GM23338 (cell line): Measurements from ENCODE around the gene MTX3. TPM values are rescaled to one million over a fixed set of nuclear protein-coding genes. Genes with fewer than 3 reads are reported as not detected.
A peak's percentile ranks its signal among the peaks of the same experiment; 100 is the strongest.

Source experiments
- ATAC-seq: fragments of 200-7000 bp; cut with Tn5 transposase; 3 replicates; pipeline ENCODE4 v1.9.1; 2020
- DNase-seq: peaks from one replicate; pipeline ENCODE4 v3.0.0-alpha.2; 2015; ENCODE audit warnings: low spot score
- H2AFZ ChIP-seq: fragments of 200-600 bp; sonication (generic); 2 replicates; pipeline ENCODE4 v1.8.0; 2016; ENCODE audit warnings: antibody characterized with exemption, mild to moderate bottlenecking, moderate library complexity
- H3F3A ChIP-seq: fragments of 200-600 bp; sonication (generic); replicated peaks from 2 replicates; pipeline ENCODE4 v1.8.0; 2017; ENCODE audit warnings: antibody characterized with exemption, mixed run types, low read depth
- H3K27ac ChIP-seq: fragments of 200-600 bp; sonication (generic); 2 replicates; pipeline ENCODE4 v1.6.1; 2016; ENCODE audit warnings: low read depth
- H3K27me3 ChIP-seq: fragments of 200-600 bp; sonication (generic); 2 replicates; pipeline ENCODE4 v1.8.0; 2016; ENCODE audit warnings: mild to moderate bottlenecking, mixed run types, moderate library complexity; ENCODE audit not compliant: insufficient read depth
- H3K36me3 ChIP-seq: fragments of 200-600 bp; sonication (generic); 2 replicates; pipeline ENCODE4 v1.8.0; 2016; ENCODE audit warnings: mild to moderate bottlenecking; ENCODE audit not compliant: insufficient read depth
- H3K4me1 ChIP-seq: fragments of 200-600 bp; sonication (generic); 2 replicates; pipeline ENCODE4 v1.8.0; 2016; ENCODE audit warnings: mild to moderate bottlenecking, moderate library complexity; ENCODE audit not compliant: insufficient read depth
- H3K4me2 ChIP-seq: fragments of 200-600 bp; sonication (generic); 2 replicates; pipeline ENCODE4 v1.7.1; 2017; ENCODE audit warnings: mixed run types
- H3K4me3 ChIP-seq: fragments of 200-600 bp; sonication (generic); 2 replicates; pipeline ENCODE4 v1.6.1; 2016; ENCODE audit warnings: mixed run types
- H3K79me2 ChIP-seq: fragments of 200-600 bp; sonication (generic); replicated peaks from 2 replicates; pipeline ENCODE4 v1.8.0; 2017; ENCODE audit warnings: mild to moderate bottlenecking; ENCODE audit not compliant: insufficient read depth
- H3K9me2 ChIP-seq: fragments of 200-600 bp; sonication (generic); 2 replicates; pipeline ENCODE4 v1.8.0; 2017; ENCODE audit not compliant: insufficient read depth
- H4K20me1 ChIP-seq: fragments of 200-600 bp; sonication (generic); replicated peaks from 2 replicates; pipeline ENCODE4 v1.8.0; 2017; ENCODE audit warnings: mild to moderate bottlenecking; ENCODE audit not compliant: insufficient read depth
- H3K27ac Mint-ChIP-seq: 2 replicates; pipeline ENCODE4 v1.8.0; 2020; ENCODE audit warnings: inconsistent platforms, mild to moderate bottlenecking, moderate library complexity, mixed read lengths
- H3K27me3 Mint-ChIP-seq: 3 replicates; pipeline ENCODE4 v1.8.0; 2022; ENCODE audit warnings: low read depth, mild to moderate bottlenecking, moderate library complexity, mixed read lengths, inconsistent platforms; ENCODE audit not compliant: insufficient read depth, poor library complexity
- H3K36me3 Mint-ChIP-seq: 3 replicates; pipeline ENCODE4 v1.8.0; 2021; ENCODE audit warnings: low read depth, mild to moderate bottlenecking, inconsistent platforms, moderate library complexity, mixed read lengths
- H3K4me1 Mint-ChIP-seq: 3 replicates; pipeline ENCODE4 v1.8.0; 2020; ENCODE audit warnings: mild to moderate bottlenecking, inconsistent platforms, mixed read lengths
- H3K4me3 Mint-ChIP-seq: 3 replicates; pipeline ENCODE4 v1.8.0; 2021; ENCODE audit warnings: moderate library complexity, mild to moderate bottlenecking, inconsistent platforms, mixed read lengths
- H3K9me3 Mint-ChIP-seq: 3 replicates; pipeline ENCODE4 v1.8.0; 2020; ENCODE audit warnings: moderate library complexity, mild to moderate bottlenecking, inconsistent platforms, mixed read lengths
- CREB1 ChIP-seq: fragments of 250-450 bp; sonication (Bioruptor Pico); IDR thresholded peaks from 2 replicates; pipeline ENCODE4 v1.5.0; 2020; ENCODE audit warnings: low read depth, mild to moderate bottlenecking, moderate library complexity
- EZH2 ChIP-seq: fragments of 200-600 bp; sonication (generic); IDR thresholded peaks from one replicate; pipeline ENCODE4 v1.8.0; 2017; ENCODE audit warnings: antibody characterized with exemption, mild to moderate bottlenecking, low read depth; ENCODE audit not compliant: unreplicated experiment
- EZH2phosphoT487 ChIP-seq: fragments of 200-600 bp; sonication (generic); IDR thresholded peaks from one replicate; pipeline ENCODE4 v1.8.1; 2018; ENCODE audit warnings: antibody characterized with exemption; ENCODE audit not compliant: unreplicated experiment
- JUNB ChIP-seq: IDR thresholded peaks from one replicate; pipeline ENCODE4 v1.6.1; 2016; ENCODE audit warnings: antibody characterized with exemption; ENCODE audit not compliant: unreplicated experiment
- NANOG ChIP-seq: IDR thresholded peaks from 2 replicates; pipeline ENCODE4 v1.6.1; 2016; ENCODE audit warnings: antibody characterized with exemption, borderline replicate concordance
- POLR2AphosphoS5 ChIP-seq: IDR thresholded peaks from 2 replicates; pipeline ENCODE4 v1.6.1; 2016; ENCODE audit warnings: antibody characterized with exemption, low read depth
- ZNF114 ChIP-seq: fragments of 250-450 bp; sonication (Bioruptor Pico); IDR thresholded peaks from 2 replicates; pipeline ENCODE4 v1.5.0; 2020; ENCODE audit warnings: mild to moderate bottlenecking, moderate library complexity
- ZNF331 ChIP-seq: fragments of 250-450 bp; sonication (Bioruptor Pico); IDR thresholded peaks from 2 replicates; pipeline ENCODE4 v1.5.0; 2020; ENCODE audit warnings: low read depth, mild to moderate bottlenecking, moderate library complexity
- polyA plus RNA-seq: library from polyadenylated mRNA; unstranded; fragments of >200 nt; fragmentation: Nextera tagmentation; extraction: Ambion mirVana; gene quantifications from 2 replicates; pipeline ENCODE4 v1.2.1, GENCODE V29; 2016
- total RNA-seq: library from RNA; depleted of rRNA; stranded (reverse); fragments of >200 nt; shearing (Covaris generic); gene quantifications from 2 replicates; pipeline ENCODE4 v1.2.3, GENCODE V29; 2014
- TF ChIP-seq, protein P1 (sequence below): IDR thresholded peaks from 2 replicates; pipeline ENCODE4 v1.6.1; 2016; ENCODE audit warnings: antibody characterized with exemption
- TF ChIP-seq, protein P2 (sequence below): IDR thresholded peaks from one replicate; pipeline ENCODE4 v1.6.1; 2018; ENCODE audit warnings: antibody characterized with exemption; ENCODE audit not compliant: unreplicated experiment

MTX3 gene
- total and polyA plus RNA-seq, 2 experiments from 2014 or later = 11.3 to 33.8 TPM

DNA sequence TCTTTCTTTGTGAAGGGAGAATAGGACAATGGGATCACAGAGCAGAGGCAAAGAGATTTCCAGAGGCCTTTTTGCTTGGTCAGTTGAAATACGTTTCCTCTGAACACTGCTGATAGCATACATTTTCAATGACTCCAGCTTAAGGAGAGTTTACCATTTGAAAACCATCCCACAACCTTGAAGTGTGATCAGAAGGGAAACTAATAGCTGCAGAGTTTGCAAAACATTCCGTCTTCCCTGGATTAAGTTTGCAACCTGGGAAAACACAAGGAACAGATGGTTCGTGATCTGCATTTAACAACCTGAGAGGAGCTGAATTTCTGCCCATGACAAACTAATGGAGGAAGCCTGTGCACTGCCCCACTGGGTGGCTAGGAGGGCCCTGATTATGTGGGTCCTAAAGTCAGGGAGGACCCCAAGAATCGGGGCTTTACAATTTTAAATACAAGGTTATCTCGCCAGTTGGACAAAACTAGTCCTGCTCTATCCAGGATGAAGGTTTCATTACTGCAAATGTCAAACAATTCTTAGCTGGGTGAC is 35.6 kb downstream of the MTX3 start:
- peaks cover 7% of the 10 kb centered on the region; the same call in 1 of the 2 replicates for H3K9me2 ChIP-seq
- H2AFZ ChIP-seq = peak overlapping the region; percentile 58
- no peaks in the 10 kb centered on the region for H3K36me3 Mint-ChIP-seq
- H3K36me3 ChIP-seq = no peaks in the 10 kb centered on the region
- no peak overlapping the region for H3K4me3 ChIP-seq
- peaks cover 17% of the 10 kb centered on the region for H3K4me1 Mint-ChIP-seq
- H3K27me3 ChIP-seq = no peaks in the 10 kb centered on the region
- peaks cover 6% of the 10 kb centered on the region for H3K4me1 ChIP-seq
- no peak for DNase-seq
- no peak overlapping the region for H3K27ac ChIP-seq
- no peak overlapping the region for H3K4me2 ChIP-seq
- H3K79me2 ChIP-seq = no peaks in the 10 kb centered on the region
- H4K20me1 ChIP-seq = no peaks in the 10 kb centered on the region
- no peaks in the 10 kb centered on the region for H3K9me3 Mint-ChIP-seq
- TF ChIP-seq, protein P1, sequence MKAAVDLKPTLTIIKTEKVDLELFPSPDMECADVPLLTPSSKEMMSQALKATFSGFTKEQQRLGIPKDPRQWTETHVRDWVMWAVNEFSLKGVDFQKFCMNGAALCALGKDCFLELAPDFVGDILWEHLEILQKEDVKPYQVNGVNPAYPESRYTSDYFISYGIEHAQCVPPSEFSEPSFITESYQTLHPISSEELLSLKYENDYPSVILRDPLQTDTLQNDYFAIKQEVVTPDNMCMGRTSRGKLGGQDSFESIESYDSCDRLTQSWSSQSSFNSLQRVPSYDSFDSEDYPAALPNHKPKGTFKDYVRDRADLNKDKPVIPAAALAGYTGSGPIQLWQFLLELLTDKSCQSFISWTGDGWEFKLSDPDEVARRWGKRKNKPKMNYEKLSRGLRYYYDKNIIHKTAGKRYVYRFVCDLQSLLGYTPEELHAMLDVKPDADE = no peak
- TF ChIP-seq, protein P2, sequence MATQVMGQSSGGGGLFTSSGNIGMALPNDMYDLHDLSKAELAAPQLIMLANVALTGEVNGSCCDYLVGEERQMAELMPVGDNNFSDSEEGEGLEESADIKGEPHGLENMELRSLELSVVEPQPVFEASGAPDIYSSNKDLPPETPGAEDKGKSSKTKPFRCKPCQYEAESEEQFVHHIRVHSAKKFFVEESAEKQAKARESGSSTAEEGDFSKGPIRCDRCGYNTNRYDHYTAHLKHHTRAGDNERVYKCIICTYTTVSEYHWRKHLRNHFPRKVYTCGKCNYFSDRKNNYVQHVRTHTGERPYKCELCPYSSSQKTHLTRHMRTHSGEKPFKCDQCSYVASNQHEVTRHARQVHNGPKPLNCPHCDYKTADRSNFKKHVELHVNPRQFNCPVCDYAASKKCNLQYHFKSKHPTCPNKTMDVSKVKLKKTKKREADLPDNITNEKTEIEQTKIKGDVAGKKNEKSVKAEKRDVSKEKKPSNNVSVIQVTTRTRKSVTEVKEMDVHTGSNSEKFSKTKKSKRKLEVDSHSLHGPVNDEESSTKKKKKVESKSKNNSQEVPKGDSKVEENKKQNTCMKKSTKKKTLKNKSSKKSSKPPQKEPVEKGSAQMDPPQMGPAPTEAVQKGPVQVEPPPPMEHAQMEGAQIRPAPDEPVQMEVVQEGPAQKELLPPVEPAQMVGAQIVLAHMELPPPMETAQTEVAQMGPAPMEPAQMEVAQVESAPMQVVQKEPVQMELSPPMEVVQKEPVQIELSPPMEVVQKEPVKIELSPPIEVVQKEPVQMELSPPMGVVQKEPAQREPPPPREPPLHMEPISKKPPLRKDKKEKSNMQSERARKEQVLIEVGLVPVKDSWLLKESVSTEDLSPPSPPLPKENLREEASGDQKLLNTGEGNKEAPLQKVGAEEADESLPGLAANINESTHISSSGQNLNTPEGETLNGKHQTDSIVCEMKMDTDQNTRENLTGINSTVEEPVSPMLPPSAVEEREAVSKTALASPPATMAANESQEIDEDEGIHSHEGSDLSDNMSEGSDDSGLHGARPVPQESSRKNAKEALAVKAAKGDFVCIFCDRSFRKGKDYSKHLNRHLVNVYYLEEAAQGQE = no peak
- no peak for TF ChIP-seq EZH2
- TF ChIP-seq NANOG = no peak
- TF ChIP-seq ZNF331 (CRISPR knock-in tag) = no peak
- no peak for TF ChIP-seq POLR2AphosphoS5
- TF ChIP-seq ZNF114 (CRISPR knock-in tag) = no peak
- H3K27ac Mint-ChIP-seq = no peak overlapping the region
- H3K27me3 Mint-ChIP-seq = peaks cover 3% of the 10 kb centered on the region
- no peak for ATAC-seq
- H3K4me3 Mint-ChIP-seq = no peak overlapping the region
- H3F3A ChIP-seq = no peaks in the 10 kb centered on the region

DNA sequence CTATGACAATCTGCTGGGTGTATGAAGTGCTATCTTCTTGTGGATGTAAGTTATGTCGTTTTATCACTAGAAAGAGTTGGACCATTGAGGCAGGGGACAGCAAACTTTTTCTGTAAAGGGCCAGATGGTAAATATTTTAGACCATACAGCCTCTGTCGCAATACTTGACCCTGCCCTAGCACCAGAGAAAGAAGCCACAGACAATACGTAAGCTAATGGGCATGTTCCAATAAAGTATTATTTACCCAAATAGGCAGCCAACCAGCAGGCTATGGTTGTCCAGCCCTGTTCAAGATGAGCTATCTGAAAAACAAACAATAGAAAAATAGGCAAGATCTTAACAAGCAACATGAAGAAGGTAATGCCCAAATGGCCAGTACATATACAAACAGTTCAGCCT is 36.4 kb downstream of the MTX3 start:
- H3K4me2 ChIP-seq = no peak overlapping the region
- peaks cover 11% of the 10 kb centered on the region; the same call in 1 of the 2 replicates for H3K9me2 ChIP-seq
- no peaks in the 10 kb centered on the region for H3F3A ChIP-seq
- Mint-ChIP-seq H3K27ac (no peak overlapping the region), H3K27me3 (peaks cover 2% of the 10 kb centered on the region), H3K4me3 (no peak overlapping the region), H3K9me3 (no peaks in the 10 kb centered on the region), H3K36me3 (no peaks in the 10 kb centered on the region), H3K4me1 (peaks cover 17% of the 10 kb centered on the region)
- ATAC-seq (no peak), DNase-seq (no peak)
- H3K27me3 ChIP-seq = no peaks in the 10 kb centered on the region
- H3K79me2 ChIP-seq = no peaks in the 10 kb centered on the region
- no peaks in the 10 kb centered on the region for H4K20me1 ChIP-seq
- H2AFZ ChIP-seq = peak overlapping the region; percentile 58; the same call in 1 of the 2 replicates
- H3K4me1 ChIP-seq = peaks cover 6% of the 10 kb centered on the region
- H3K27ac ChIP-seq = no peak overlapping the region
- H3K4me3 ChIP-seq = no peak overlapping the region
- H3K36me3 ChIP-seq = no peaks in the 10 kb centered on the region
- TF ChIP-seq, protein P1 = no peak
- TF ChIP-seq JUNB = no peak
- TF ChIP-seq, protein P2 = no peak
- no peak for TF ChIP-seq ZNF114 (CRISPR knock-in tag)
- no peak for TF ChIP-seq EZH2
- no peak for TF ChIP-seq CREB1 (CRISPR knock-in tag)
- TF ChIP-seq EZH2phosphoT487 = no peak
- no peak for TF ChIP-seq NANOG
- TF ChIP-seq POLR2AphosphoS5 = no peak
